HCEC 1CT (cell line): ENCODE measurements around the gene RGS12.
A peak's percentile ranks its signal among the peaks of the same experiment; 100 is the strongest.

Source experiments
- DNase-seq: peaks from one replicate; pipeline ENCODE4 v3.0.0-alpha.2; 2017

The RGS12 gene, protein sequence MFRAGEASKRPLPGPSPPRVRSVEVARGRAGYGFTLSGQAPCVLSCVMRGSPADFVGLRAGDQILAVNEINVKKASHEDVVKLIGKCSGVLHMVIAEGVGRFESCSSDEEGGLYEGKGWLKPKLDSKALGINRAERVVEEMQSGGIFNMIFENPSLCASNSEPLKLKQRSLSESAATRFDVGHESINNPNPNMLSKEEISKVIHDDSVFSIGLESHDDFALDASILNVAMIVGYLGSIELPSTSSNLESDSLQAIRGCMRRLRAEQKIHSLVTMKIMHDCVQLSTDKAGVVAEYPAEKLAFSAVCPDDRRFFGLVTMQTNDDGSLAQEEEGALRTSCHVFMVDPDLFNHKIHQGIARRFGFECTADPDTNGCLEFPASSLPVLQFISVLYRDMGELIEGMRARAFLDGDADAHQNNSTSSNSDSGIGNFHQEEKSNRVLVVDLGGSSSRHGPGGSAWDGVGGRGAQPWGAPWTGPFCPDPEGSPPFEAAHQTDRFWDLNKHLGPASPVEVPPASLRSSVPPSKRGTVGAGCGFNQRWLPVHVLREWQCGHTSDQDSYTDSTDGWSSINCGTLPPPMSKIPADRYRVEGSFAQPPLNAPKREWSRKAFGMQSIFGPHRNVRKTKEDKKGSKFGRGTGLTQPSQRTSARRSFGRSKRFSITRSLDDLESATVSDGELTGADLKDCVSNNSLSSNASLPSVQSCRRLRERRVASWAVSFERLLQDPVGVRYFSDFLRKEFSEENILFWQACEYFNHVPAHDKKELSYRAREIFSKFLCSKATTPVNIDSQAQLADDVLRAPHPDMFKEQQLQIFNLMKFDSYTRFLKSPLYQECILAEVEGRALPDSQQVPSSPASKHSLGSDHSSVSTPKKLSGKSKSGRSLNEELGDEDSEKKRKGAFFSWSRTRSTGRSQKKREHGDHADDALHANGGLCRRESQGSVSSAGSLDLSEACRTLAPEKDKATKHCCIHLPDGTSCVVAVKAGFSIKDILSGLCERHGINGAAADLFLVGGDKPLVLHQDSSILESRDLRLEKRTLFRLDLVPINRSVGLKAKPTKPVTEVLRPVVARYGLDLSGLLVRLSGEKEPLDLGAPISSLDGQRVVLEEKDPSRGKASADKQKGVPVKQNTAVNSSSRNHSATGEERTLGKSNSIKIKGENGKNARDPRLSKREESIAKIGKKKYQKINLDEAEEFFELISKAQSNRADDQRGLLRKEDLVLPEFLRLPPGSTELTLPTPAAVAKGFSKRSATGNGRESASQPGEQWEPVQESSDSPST (N-terminal part only)

DNA sequence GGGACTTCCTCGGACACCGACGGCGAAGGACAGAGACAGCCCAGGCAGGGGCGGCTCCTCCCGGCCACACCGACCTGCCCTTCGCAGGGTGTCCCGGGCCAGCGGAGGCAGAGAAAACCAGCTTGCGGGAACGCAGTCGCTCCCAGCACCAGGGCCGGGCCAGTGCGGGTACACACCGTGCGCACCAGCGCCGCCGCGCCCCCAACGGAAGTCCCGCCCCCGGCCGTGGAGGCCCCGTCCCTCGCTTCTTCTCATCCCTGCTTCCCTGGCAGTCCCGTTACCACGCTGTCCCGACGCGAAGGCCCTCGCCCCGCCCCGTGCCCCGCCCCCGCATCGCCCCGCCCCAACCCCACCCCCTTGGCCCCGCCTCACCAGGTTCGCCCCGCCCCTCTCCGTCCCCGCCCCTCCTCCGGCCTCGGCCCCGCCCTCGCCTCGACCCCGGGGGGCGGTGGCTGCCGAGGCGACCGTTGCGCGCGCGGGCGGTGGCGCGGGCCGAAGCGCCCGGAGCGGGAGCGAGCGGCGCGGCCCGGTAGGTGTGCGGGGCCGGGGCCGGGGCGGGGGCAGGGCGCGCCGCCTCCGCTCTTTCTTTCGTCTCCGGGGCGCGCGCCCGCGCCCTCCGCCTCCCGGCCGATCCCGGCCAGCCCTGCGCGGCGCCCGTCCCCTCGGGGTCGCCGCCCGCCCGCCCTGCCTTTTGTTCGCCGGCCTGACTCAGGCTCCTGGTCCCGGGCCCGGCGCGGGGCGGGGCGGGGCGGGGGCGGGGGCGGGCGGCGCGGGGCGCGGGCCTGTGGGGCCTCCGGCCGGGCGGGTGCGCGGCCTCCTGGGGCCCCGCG is at the start of gene RGS12:
Gene RGS12 (plus strand): TSS at position 451 of the 830 bp plus-strand sequence. CDS start 23,150 bp downstream, outside the sequence.
- peak; percentile 83 for DNase-seq

DNA sequence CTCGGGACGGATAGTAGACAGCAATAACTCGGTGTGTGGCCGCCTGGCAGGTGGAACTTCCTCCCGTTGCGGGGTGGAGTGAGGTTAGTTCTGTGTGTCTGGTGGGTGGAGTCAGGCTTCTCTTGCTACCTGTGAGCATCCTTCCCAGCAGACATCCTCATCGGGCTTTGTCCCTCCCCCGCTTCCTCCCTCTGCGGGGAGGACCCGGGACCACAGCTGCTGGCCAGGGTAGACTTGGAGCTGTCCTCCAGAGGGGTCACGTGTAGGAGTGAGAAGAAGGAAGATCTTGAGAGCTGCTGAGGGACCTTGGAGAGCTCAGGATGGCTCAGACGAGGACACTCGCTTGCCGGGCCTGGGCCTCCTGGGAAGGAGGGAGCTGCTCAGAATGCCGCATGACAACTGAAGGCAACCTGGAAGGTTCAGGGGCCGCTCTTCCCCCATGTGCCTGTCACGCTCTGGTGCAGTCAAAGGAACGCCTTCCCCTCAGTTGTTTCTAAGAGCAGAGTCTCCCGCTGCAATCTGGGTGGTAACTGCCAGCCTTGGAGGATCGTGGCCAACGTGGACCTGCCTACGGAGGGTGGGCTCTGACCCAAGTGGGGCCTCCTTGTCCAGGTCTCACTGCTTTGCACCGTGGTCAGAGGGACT is 49.6 kb upstream of the RGS12 start:
- DNase-seq: no peak

DNA sequence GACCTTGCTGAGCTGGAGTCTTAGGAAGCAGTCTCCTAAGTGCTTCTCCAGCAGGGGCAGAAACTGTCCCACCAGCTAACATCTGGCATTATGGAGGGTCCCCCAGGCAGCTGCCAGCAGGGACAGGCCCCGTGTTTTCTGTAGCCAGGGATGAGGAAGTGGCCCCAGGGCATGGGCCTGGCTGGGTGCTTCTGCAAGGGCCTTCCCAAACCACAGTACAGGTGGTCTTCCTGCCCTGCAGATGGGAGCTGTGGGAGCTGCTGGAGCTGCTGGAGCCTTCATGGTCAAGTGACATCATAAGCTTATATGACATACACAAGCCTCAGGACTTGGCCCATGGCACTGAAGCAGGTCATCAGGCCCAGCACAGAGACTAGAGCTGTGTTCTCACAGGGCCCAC is 48.8 kb upstream of the RGS12 start:
- DNase-seq: no peak

DNA sequence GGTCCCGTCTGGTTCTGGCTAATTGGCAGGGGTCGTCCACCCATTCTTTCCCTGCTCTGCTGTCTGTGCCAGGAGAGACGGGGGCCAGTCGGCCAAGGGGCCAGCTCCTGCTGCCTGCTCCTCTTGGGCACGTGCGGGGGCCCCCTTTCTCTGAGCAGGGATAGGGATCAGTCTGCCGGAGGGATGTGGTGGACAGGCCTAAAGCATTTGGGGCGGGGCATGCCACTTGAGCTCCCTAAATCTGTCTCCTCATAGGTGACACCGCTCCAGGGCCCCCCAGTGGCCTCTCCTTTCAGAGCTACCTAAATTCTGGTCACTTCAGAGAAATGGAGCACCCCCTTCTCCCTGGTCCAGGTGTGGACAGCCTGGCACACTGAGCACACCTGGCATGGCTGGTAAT is 48.1 kb upstream of the RGS12 start:
- no peak for DNase-seq

DNA sequence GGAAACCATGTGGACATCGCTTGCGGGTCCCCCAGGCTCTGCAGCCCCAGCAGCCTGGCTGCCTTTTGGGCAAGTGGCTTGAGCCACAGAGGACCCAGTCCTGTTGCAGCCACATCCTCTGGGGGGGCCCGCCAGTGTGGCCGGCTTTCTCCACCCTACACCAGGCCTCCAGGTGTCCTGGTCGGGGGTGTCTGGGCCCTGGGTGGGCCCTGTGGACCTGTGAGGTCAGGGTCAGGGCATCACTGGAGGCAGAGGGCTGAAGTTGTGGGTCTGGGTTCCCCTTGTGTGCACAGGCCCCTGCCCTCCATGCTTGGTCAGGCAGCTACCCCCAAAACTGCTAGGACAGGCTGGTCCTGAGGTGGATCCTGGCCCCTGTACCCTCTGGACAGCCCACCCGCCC is 47.1 kb upstream of the RGS12 start:
- no peak for DNase-seq

DNA sequence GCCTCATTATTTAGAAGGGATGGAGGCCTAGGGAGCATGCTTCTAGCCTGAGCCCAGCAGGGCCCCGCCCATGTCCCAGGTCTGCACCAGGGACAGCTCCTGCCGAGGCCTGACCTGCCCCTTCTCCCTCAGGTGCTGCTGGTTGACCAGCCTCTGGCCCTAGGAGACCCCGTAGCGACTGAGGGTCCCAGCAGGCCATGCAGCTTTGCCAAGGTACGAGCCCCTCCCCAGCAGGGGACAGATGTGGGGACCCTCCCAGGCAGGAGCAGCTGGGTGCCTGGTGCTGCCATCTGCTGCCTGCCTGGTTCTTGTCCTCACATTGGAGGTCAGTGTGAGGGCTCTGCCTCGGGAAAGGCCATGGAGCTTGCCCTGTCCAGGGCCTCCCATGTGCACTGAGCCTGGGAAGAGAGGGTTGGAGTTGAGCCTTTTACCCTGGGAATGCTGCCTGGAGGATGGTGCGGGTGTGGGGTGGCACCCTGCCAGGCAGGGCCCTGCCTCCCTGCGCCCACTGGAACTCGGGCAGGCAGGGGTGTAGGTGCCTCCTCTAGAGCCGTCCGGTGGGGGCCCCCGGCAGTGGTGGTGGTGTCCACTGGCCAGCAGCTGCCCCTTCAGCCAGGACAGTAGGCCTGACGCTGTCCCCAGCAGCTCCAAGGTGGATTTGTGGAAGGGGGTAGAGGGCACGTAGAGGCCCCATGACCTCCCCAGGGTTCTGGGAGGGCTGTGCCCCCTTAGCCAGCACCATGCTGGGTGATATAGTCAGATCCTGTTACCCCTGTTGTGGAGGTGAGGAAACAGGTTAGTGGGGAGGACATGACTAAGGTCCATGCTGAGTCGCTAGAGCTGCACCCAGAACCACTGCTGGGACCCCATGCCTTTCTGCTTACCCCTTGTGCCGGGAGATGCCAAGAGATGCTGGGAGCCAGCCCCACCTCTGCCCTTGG is 46.1 kb upstream of the RGS12 start:
- no peak for DNase-seq

DNA sequence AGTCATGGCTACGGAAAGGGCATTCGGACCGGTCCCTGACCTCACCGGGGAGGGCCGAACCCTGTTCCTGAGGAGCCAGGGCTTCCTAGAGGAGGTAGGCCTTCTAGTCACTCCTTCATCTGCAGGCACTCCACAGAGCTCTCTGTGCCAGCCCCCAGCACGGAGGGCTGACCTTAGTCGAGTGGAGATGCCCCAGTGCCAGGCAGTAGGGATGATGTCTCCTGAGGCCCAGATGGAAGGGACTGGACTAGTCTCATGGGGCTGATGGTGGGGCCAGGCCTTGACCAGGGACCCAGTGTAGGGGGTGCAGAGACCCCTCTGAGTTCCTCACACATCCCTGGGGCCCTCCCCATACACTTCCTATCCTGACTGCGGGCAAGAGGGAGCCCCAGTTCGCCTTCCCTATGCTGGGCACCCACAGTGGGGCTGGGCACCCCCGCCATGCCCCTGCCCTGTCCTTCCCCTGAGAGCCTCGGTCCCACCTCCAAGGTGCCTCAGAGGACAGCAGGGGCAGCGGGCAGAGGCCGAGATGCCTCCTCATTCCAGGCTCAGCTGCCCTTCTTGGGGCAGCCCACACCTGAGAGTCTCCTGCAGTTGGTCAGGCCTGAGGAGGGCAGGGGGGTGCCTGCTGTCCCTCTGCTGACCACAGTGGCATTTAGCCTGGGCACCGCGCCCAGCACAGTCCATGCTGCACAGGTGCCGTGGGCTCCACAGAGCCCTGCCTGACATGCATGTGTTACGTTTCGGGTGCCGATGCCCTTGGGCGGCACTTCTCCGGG is 45.2 kb upstream of the RGS12 start:
- no peak for DNase-seq

DNA sequence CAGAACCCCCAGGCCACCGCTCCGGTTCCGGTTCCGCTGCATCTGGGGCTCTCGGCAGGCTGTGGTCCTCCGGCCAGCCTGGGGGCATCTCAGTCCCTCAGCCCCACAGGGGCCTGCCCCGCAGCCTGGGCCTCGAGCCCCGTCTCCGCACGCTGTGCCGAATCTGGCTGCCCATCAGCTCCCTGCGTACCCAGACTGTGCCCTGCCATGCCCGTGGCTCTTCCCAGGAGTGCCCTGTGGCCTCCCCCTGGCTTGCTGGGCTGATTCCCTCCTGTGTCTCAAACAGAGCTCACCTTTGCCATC is 44.7 kb upstream of the RGS12 start:
- DNase-seq: no peak

DNA sequence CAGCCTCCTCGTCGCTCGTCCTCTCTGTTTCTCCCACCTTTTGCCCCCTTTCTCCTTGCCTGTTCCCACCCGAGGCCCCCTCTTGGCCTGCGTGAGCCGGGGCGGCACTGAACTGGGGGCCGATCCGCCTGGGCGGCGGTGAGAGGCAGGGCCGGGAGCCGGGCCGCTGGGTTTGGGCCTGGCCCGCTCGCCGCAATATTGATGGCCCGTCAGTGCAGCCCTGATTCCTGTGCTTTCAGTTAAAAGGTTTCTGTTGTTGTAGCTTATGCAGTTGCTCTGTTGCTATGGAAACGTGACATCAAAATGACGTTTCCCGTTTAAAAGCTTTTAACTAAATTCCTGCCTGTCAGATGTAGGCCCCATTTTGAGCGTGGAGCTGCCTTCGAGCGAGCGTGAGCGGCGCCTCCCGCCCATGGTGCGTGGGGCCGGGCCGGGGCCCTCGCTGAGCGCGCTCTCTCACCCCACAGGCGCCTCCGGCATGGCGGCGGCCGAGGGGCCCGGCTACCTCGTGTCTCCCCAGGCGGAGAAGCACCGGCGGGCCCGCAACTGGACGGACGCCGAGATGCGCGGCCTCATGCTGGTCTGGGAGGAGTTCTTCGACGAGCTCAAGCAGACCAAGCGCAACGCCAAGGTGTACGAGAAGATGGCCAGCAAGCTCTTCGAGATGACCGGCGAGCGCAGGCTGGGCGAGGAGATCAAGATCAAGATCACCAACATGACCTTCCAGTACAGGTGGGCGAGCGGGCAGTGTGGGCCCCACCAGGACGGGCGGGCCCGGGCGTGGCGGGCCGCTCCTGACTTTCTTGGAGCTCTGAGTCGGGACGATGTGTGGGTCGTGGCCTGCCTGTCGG is 43.8 kb upstream of the RGS12 start, which contains the start of gene MSANTD1:
Gene MSANTD1 (plus strand): TSS at position 349 of the 851 bp plus-strand sequence. CDS start 64 bp downstream, at position 413.
- DNase-seq: no peak

DNA sequence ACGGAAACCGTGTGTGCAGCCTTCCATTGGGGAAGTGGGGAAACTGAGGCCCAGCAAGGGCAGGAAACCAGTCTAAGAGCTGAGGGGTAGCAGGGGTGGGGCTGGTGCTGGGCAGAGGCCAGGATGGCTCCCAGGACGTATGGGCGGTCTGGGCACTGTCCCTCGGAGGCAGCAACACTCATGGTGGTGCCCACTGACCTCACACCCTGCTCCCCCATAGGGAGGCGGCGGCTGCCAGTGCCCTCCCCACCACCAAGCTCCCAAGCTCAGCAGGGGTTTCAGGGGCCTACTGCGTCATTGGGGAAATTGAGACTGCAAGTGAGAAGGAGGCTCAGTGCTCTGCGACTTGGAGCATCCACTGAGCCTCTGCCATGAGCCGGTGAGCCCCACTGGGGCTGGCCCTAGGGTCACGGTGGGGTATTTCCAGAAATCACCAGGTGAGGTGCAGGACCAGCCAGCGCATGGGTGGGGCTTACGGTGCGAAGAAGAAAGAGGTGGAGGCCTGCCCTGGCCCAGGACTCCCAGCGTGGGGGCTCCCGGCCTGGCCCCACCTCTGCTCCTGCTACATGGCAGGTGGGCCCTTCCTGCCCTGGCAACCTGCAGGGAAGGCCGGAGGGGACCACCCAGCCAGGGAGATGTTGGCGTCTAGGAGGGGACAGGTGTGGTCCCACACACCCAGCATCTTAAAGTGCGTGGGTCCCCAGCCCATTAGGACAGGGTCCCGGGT is 42.9 kb upstream of the RGS12 start:
- DNase-seq: no peak

DNA sequence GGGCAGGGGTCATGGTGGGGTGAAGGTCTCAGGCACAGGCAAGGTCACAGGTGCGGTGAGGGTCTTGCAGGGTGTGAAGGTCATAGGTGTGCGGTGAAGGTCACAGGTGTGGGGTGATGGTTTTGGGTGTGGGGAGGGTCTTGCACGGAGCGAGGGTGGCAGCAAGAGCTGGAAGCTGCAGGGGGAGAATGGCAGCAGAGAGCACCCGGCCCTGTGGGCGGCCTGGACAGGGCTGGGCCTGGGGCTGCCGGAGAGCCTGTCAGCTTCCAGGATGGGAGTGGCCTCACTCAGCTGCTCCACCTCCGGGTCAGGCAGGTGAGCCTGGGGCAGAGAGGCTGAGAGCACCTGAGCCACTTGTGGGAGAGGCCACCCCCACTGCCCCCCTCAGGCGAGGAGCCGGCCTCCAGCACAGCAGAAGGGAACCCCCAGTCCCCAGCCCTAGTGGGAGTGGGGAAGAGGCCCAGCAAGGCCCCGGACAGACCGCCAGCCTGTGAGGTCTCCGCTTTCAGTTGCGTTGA is 42.3 kb upstream of the RGS12 start:
- DNase-seq: no peak

DNA sequence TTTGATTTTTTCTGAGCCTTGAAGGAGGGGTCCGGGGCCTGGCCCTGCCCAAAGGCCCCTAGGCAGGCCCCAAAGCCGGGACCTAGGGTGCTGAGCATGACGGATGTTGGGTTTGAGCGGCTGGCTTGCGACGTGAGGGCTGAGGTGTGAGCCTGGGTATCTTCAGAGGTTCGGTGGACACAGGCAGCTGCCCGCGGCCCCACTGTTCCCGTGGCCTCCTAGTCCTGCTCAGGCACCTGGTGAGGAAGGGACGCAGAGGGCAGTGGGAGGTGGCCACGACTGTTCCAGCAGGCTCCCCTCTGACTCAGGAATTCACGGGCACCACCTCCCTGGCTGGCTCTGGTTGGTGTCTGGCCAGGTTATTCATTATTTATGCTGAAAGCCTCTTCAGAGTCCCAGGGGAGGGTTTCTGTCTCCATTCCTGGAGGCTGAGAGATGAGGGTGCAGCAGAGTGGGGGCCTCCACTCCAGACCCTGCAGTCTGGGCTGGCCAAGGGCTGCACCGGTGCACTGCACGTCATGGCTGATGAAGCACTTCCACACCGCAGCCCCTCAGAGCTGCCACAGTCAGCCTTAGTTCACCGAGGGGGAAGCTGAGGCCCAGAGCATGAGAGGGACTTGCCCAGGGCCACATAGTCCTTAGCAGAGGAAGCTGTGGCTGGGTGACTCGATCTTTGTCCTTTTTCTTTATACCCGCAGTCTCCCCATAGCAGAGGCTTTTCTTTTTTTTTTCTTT is 41.7 kb upstream of the RGS12 start:
- no peak for DNase-seq

DNA sequence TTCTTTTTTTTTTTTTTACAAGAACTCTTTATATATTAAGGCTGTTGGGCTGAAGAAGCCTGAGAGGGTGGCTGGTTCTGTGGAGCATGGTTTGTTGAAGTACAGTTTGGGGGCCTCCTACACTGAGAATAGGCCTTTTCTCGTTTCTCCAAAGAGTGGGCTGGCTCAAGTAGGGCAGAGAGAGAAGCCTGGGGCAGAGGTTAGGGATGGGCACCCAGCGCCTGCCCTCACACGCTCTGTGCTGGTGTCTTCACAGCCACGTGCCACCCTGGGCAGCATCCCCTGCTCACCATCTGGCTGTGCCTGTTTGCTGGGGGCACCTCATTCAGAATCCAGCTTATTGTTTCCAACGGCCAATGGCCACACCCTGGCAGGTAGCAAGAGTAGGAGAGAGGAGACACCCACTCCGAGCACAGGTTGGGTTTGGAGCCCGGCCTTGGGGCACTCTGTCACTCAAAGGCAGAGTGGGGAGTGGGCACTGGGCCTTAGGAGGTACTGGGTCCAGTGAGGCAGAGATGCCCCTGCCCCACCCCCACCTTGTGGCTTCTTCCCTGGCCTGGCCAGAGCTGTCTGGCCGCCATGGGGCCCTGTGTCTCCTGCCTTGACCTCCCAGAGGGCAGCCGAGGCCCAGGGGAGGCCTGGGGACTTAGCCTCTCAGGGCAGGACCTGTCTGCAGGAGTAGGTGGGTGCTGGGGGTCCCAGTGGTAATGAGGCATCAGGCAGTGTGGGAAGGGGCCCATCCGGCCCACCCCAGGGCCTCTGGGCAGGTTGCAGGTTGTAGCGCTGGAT is 40.9 kb upstream of the RGS12 start:
- no peak for DNase-seq

DNA sequence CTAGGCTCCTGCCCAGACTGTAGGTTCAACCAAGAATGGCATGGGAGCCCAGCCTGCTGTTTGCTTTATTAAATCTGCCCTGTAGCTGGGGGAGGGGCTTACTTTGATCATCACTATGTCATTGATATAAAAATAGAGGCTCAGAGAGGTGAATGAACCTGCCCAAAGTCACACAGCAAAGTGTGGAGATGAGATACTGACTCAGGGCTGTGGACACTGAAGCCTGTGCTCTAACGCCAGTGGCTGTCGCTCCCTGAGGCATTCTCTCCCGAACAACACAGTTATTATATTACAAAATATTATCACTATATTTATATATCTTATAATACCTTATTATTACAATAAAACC is 40.4 kb upstream of the RGS12 start:
- no peak for DNase-seq

DNA sequence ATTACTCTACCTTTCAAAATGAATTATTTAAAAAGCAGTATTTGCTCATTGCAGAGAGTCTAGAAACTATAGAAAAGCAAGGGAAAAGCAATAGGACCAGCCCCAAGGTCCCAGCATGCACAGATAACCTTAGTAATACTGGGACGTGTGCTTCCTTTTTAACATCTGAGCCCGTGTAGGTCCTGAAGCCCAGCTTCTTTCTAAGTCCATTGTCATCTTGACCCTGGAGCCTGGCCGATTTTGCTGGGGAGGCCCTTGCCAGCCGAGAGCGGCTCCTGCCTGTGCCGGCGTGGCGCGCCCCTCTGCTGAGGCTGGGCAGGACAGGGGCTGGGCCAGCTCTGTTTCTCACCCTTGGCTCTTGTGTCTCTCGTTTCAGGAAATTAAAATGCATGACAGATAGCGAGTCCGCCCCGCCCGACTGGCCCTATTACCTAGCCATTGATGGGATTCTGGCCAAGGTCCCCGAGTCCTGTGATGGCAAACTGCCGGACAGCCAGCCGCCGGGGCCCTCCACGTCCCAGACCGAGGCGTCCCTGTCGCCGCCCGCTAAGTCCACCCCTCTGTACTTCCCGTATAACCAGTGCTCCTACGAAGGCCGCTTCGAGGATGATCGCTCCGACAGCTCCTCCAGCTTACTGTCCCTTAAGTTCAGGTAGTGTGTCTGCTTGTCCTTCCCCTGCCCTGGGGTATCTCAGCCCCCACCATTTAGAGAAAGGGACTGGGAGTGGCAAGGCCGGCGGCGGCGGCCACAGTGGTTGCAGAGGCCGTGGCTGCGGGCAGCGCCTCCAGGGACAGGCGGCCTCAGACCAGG is 39.8 kb upstream of the RGS12 start:
- no peak for DNase-seq
